ENCODE results near the gene ANAPC7. TPM values are rescaled to one million over a fixed set of nuclear protein-coding genes. Genes with fewer than 3 reads are reported as not detected.

ANAPC7 gene
- total RNA-seq, 2 donors from 2014 or later: 25.9 to 45.8 TPM

DNA sequence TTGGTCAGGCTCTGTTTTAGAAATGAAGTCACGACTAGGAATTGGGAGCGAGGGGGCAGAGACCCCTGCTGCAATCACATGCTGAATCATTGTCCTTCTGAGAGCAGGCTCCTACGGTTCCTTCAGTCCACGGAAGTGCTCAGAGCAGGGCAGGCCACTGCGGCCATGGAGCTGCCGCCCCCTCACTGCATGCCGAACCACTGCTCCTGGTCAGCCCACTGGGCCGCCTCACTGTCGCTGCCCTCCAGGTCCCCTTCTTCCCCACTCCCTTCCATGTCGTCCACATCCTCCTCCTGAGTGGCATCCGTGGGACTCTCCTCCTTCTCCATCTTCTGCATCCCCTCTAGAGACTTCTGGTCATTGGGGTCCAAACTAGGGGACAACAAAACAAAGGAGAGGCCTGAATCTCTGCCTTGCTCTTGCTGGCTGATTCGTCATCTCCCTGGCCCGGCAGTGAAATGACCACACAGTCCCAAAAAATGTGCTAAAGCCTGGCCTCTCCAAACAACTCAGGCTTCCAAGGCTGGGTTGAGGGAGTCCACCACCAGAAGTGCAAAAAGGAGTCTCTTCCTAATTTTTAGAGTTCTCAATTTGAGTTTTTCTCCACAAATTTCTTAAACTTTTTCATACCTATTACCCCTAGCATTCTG, 29.4 kb downstream of the ANAPC7 start:
- Histone ChIP-seq H3K36me3 (replicated peaks in 1 of 2; ENCODE audit: insufficient read depth in 1 of 2, low read depth in 2 of 2) (peaks cover 19 to 26% of the 10 kb centered on the region in 2 donors), H3K27ac (no peak overlapping the region), H3K4me1 (no peaks in the 10 kb centered on the region), H3K27me3 (no peaks in the 10 kb centered on the region), H3K9me3 (no peaks in the 10 kb centered on the region), H3K4me3 (no peak overlapping the region)
- ATAC-seq (no peak), DNase-seq (no peak)
- TF ChIP-seq, protein P1, sequence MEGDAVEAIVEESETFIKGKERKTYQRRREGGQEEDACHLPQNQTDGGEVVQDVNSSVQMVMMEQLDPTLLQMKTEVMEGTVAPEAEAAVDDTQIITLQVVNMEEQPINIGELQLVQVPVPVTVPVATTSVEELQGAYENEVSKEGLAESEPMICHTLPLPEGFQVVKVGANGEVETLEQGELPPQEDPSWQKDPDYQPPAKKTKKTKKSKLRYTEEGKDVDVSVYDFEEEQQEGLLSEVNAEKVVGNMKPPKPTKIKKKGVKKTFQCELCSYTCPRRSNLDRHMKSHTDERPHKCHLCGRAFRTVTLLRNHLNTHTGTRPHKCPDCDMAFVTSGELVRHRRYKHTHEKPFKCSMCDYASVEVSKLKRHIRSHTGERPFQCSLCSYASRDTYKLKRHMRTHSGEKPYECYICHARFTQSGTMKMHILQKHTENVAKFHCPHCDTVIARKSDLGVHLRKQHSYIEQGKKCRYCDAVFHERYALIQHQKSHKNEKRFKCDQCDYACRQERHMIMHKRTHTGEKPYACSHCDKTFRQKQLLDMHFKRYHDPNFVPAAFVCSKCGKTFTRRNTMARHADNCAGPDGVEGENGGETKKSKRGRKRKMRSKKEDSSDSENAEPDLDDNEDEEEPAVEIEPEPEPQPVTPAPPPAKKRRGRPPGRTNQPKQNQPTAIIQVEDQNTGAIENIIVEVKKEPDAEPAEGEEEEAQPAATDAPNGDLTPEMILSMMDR (IDR thresholded peaks at IDR 0.05): no peak
- no peak for TF ChIP-seq POLR2A (IDR thresholded peaks at IDR 0.05)
- intact Hi-C loops (cut with DNase I): no loop called here
- WGBS, 2 donors: 83 to 90% methylated on average over 9 to 13 of the region's 13 CpGs

DNA sequence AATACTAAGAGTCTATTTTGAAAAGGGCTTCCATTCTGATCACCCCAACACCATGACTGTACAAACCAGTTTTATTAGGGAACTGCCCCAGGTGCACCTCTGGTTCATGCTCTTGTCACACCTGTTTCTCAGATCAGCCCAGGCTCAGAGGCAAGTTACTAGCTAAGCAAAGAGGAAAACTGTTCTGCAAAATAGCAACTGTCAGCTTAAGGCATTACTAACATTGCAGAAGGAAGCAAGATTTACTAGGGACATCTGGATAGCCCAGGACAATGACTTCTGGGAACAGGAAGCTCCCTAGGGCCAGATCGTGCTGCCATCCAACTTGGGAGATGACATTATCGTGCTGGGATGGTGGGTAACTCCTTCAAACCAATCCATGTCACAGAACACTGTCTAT, 30.1 kb downstream of the ANAPC7 start:
- ATAC-seq (no peak), DNase-seq (no peak)
- no peak overlapping the region for H3K27ac ChIP-seq
- peaks cover 18 to 26% of the 10 kb centered on the region in 2 donors for H3K36me3 ChIP-seq (replicated peaks in 1 of 2; ENCODE audit: insufficient read depth in 1 of 2, low read depth in 2 of 2)
- no peaks in the 10 kb centered on the region for H3K27me3 ChIP-seq
- no peaks in the 10 kb centered on the region for H3K4me1 ChIP-seq
- WGBS, 2 donors: 84 to 87% methylated on average over 2 of the region's 2 CpGs
- no peak for TF ChIP-seq POLR2A (IDR thresholded peaks at IDR 0.05)
- TF ChIP-seq, protein P1 (IDR thresholded peaks at IDR 0.05): no peak
- H3K9me3 ChIP-seq: no peaks in the 10 kb centered on the region
- no peak overlapping the region for H3K4me3 ChIP-seq
- intact Hi-C loops (cut with DNase I): no loop called here

DNA sequence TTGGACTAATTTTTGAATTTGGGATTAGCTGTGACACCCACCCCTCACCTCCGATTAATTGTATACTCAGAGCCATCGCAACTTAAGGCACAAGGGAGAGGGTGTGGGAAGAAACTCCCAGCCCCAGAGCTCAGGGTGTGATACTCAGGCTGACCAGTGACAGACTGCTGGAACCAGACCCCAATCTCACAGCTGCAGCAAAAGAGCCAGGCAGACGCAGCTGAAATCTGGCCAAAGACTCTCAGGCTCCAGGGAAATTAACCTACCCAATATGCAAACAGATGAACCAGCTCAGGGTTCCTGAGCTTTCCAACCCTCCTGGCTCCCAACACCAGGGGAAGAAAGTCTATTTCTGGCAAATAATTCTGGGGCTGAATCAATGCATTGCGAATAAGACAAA, 30.5 kb downstream of the ANAPC7 start:
- no peak for TF ChIP-seq POLR2A (IDR thresholded peaks at IDR 0.05)
- TF ChIP-seq, protein P1 (IDR thresholded peaks at IDR 0.05): no peak
- intact Hi-C loops (cut with DNase I): no loop called here
- no peak overlapping the region for H3K4me3 ChIP-seq
- no peaks in the 10 kb centered on the region for H3K9me3 ChIP-seq
- no peaks in the 10 kb centered on the region for H3K27me3 ChIP-seq
- ATAC-seq (no peak), DNase-seq (no peak)
- no peaks in the 10 kb centered on the region for H3K4me1 ChIP-seq
- peaks cover 14 to 23% of the 10 kb centered on the region in 2 donors for H3K36me3 ChIP-seq (replicated peaks in 1 of 2; ENCODE audit: insufficient read depth in 1 of 2, low read depth in 2 of 2)
- 82 to 84% methylated on average over 4 of the region's 4 CpGs for WGBS, 2 donors
- no peak overlapping the region for H3K27ac ChIP-seq

DNA sequence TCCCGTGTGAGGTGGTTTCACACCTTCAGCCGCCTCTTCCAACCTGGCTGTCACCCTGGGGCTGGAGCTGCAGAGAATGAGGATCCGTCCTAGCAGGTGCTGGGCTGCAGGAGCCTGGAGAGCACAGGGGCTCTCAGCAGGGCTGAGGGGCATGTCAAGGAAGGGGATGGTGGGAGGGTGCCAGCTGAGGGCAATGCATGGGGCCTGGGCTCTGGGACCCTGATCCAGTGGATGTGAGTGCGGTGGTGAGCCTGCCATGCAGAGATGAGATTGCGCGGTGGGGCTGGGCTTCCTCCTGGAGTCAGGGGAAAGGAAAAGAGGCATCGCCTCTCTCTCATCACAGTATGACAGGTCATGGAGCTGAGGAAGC, 31.5 kb downstream of the ANAPC7 start:
- no peak overlapping the region for H3K27ac ChIP-seq
- H3K36me3 ChIP-seq (replicated peaks in 1 of 2; ENCODE audit: insufficient read depth in 1 of 2, low read depth in 2 of 2): peaks cover 8 to 15% of the 10 kb centered on the region in 2 donors

More for the DNA sequence above, 31.5 kb downstream of the ANAPC7 start:
- Histone ChIP-seq H3K27me3 (no peaks in the 10 kb centered on the region), H3K9me3 (no peaks in the 10 kb centered on the region), H3K4me1 (no peaks in the 10 kb centered on the region), H3K4me3 (no peak overlapping the region)
- DNase-seq (no peak), ATAC-seq (no peak)
- 83 to 90% methylated on average over 4 to 7 of the region's 7 CpGs for WGBS, 2 donors
- intact Hi-C loops (cut with DNase I): no loop called here
- no peak for TF ChIP-seq POLR2A (IDR thresholded peaks at IDR 0.05)
- TF ChIP-seq, protein P1 (IDR thresholded peaks at IDR 0.05): no peak

Measured in body of pancreas (tissue), 4 donors.